Myocyte (in vitro differentiated cells): Measurements from ENCODE around the gene MTX1. TPM values are rescaled to one million over a fixed set of nuclear protein-coding genes. Genes with fewer than 3 reads are reported as not detected.
"Not testable (repeated sequence)": the region's sequence is repeated elsewhere in the genome, so short reads cannot be mapped to it uniquely, and the experiment has no call there.

Experiments
- DNase-seq: peaks from one replicate; pipeline ENCODE4 v3.0.0-alpha.2; 2012; ENCODE audit warnings: low read depth
- total RNA-seq: library from RNA; depleted of rRNA; stranded (reverse); fragments of >200 nt; gene quantifications from 2 replicates; pipeline ENCODE4 v1.2.3, GENCODE V29; 2014

The MTX1 gene
- total RNA-seq, 1 donor from 2014 or later = 15.1 TPM

DNA sequence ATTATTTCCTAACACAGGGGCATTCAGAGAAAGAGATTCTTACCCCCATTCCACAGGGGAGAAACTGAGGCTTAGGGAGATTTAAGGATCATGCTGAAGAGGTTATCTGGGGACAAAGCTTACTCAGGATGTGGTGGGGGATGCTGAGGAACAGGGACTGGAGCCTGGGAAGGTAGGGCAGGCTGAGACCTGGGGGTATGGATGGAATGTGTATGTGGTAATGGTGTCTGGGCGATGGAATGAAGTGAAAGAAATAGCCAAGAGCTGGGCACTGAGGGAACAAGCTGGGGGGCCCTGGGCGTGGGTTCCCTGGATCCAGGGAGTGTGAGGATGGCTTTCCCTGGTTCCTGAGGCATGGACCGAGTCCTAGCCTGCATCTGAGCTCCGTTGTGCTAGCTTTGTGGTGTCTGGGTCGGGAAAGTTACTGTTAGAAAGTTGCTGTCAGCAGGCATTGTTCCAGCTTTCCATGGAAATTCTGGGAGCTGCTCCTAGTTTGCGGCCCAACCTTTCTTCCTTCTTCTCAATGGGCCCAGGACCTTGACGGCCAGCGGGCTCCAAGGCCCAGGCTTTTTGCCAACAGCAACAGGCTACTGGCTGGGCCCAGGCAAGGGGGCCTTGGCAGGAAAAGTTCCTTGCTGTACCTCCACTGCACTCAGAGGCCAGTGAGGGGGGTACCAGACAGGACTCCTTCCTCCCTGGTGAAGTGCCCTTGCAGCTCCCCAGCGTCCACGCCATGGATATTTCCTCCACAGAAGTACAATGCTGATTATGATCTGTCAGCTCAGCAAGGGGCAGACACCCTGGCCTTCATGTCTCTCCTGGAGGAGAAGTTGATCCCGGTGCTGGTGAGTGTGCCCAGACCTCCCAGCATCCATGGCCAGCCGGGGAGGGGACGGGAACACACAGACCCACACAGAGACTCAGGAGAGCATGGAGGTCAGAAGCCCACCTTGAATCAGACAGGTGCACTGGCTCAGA, 23.8 kb downstream of the MTX1 start:
- DNase-seq = not testable (repeated sequence)

DNA sequence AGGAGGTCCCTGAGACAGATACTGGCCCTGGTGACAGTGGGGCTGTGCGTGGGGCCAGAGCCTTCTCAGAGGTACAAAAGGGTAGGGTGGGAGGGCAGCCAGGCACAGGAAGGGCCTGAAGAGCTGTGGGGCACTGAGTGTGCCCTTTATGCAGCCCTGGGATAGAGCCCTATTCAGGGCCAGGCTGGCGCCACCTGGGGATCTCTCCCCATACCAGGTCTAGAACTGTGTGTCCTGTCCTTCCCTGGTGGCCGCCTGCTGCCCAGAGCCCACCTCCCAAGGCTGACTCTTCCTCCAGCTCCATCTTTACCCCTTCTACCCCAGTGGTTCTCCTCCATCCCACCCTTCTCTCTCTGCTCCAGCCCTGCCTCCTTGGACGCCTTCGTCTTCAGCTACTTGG, 25.0 kb downstream of the MTX1 start:
- not testable (repeated sequence) for DNase-seq

DNA sequence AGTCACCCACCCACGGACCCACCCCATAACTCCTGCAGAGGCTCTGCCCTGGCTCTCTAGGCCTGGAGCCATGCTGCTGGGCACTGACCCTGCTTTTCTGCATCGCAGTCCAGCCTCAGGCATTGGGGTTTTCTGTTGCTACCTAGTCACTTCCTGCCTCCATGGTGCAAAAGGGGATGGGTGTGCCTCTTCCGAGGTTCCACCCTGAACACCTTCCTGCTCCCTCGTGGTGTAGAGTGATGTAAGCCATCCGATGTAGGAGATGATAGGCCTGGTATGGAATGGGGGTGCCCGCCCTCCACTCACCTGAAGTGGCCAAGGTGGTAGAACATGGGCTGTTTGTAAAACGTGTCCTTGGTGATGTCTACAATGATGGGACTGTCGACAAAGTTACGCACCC, 26.9 kb downstream of the MTX1 start:
- not testable (repeated sequence) for DNase-seq

DNA sequence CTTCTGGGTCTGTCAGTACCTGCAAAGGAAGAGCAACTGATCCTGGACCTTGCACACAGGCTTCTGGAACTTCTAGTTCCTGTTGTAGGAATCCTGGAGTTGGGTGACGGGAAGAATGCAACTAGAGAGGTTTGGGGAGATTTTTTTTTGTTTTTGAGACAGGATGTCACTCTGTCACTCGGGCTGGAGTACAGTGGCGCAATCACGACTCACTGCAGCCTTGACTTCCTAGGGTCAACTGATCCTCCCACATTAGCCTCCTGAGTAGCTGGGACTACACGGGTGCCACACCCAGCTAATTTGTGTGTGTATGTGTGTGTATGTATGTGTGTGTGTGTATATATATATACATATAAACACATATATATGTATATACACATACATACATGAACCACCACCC, 28.0 kb downstream of the MTX1 start:
- DNase-seq = no peak

DNA sequence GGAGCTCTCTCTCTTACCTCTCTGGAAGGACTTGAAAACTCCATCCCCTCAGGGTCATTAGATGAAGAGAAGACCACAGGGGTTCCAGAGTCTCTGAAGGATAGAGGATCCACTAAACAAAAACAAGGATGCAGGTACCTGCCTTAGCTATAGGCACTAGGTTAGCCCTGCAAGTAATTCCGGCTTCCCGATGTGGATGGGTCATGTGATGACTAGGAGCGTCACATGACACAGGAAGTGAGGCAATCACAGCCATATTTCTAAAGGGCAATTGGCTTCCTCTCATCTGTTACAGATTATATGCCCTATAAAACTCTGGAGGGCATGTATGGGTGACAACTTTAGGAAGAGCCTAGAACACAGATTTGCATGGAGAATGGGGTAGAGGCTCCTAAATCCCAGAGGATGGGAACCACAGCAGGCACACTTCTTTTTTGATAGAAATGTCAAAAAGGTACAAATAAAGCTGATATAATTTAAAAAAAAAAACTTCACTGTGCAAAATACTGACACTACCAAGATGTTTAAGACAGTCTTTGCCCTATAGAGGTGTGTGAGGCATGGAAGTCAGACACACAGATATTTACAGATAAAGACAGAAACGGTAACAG, 32.7 kb downstream of the MTX1 start:
- peak; percentile 81 for DNase-seq

DNA sequence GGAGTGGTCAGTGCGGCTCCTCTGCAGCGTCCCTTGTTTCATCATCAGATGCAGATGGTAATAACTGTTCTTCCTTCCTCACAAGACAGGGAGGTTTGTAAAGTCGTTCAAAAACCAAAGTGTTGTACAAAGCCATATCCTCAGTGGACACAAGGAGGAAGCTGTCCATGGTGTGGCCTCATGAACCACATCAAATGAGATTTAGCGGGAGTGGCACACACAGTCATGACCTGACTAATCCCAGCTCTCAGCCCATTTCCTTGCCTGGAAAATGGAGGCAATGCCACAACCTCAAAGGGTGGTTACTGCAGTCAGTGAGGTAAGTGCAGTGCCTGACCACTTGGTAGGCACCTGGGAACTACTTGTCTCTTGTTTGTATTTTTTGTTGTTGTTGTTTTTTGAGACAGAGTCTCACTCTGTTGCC, 33.4 kb downstream of the MTX1 start:
- no peak for DNase-seq

DNA sequence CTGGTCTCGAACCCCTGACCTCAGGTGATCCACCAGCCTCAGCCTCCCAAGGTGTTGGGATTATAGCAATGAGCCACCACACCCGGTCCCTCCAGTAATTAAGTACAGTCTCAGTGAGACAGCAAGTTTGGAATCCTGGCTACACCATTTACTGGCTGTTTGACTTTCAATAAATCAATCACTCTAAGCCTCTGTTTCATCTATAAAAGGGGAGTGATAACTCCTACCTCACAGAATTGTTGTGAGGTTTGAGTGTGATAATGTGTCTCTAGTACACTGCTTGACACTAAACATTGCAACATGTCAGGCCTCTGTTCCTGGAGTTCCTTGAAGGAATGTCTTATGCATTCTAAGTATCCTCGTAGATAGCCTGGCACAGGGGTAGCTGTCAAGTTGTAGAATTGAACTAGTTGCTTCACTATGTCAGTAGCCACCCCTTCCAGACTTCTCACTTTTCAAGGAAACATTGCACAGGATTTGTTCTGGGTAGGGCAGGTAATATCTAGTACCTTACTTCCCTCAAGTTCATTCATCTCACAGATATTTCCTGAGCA, 34.4 kb downstream of the MTX1 start:
- DNase-seq = no peak

DNA sequence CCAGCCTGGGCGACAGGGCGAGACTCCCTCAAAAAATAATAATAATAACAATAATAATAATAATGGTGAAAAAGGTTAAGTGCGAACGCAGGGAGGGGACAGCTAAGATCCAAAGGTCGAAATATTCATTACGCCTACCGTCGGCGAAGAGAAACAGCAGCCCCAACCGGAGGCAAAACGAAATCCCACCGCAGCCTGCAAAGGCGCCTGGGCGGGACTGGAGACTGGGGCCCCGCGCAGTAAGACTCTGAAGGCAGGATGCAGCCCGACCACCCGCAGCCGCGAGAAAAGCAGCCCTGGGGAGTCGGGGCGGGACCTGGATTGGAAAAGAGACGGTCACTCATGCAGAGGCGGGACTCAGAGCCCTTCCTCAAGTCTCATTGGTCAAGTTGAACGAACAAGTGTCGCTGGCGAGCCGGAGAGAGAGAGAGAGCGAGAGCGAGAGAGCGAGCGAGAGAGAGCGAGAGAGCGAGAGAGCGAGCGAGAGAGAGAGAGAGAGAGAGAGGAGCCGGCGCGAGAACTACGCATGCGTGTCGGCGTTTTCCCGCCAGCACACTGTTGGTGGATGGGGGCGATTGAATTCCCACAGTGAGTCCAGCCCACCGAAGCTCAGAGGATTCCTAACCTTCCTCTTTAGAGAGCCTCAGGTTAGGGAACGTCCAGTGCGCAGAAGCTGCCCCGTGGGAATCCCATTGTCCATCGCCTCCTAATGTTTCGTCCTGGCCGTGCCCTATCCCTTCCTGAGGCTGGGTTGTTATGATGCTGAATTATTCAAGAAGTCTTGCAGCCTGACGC, 36.1 kb downstream of the MTX1 start:
- peak; percentile 100 for DNase-seq

DNA sequence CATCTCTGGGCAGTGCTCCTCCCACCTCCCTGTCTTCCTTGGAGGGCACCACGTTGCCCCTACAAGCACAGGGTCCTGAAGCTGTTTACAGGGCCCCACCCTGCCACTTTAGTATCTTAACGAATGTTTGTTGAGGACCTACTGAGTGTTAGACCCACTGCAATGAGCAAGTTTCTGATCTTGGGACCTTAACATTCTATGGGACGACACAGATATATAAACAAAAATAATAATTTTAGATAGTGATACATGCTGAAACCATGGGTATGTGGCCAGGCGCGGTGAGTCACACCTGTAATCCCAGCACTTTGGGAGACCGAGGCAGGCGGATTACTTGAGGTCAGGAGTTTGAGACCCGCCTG, 36.6 kb downstream of the MTX1 start:
- no peak for DNase-seq

DNA sequence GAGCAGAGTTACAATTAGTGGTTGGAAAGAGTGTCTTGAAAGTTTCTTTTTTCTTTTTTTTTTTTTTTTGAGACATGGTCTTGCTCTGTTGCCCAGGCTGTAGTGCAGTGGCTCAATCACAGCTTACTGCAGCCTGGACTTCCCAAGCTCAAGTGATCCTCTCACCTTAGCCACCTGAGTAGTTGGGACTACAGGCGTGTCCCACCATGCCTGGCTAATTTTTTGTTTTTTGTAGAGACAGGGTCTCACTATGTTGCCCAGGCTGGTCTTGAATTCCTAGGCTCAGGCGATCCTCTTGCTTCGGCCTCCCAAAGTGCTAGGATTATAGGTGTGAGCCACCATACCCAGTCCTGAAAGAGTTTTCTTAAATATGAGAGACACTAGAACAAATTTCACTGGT, 38.3 kb downstream of the MTX1 start:
- not testable (repeated sequence) for DNase-seq

DNA sequence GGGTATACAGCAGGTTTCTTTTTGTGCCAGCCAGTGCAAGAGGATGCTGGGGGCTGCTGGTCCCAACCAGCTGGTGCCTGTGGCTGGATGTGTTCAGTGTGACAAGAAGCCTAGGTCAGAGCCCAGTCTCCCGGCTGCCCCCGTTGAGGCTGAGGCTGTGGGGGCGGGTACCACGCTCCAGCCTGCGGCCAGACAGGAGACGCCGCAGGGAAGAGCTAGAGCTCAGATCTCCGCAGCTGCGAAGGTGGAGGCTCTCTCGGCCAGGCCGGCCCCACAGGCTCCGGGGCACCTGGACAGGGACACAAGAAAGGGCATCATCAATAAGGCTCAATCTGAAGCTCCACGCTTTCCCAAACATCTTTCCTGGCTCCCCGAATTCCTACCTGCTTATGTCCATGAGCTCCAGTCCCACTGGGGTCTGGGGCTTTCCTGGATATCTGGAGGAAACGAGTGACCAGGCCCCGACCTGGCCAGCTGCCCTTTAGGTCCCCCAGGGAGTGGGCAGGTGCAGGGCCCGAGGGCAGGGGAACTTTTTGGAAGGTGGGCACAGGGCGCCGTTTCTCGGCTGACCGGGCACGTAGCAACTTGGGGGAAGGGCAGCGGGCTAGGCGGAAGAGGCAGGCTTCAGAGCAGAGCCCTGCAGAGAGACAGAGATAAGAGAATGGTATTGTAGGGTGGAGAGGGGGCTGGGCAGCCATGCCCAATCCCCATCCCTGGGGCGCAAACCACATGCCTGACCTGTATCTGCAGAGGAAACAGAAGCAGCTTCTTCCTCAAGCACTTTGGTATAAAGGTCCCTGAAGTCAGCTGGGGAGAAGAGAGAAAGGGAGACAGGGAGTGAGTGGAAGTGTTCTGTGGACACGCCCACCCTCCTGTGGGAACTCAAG, 39.4 kb downstream of the MTX1 start:
- DNase-seq = no peak

DNA sequence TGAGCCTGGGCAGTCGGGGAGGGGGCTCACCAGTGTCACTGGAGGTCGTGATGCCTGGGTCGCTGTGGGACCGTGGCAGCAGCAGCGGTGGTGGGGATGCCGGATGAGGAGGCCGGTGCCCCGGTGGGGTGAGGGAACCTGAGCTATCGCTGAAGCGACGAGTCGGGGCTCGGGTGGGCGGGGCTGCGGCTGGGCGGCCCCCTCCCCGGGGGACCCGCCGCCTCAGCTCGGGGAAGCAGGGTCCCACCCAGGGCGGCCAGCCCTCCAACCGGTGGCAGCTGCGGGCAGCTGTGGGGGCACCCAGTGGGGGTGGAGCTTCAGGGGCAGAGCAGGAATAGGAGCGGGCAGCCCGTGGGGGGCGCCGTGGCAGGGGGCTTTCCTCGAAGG, 41.7 kb downstream of the MTX1 start:
- DNase-seq = no peak

DNA sequence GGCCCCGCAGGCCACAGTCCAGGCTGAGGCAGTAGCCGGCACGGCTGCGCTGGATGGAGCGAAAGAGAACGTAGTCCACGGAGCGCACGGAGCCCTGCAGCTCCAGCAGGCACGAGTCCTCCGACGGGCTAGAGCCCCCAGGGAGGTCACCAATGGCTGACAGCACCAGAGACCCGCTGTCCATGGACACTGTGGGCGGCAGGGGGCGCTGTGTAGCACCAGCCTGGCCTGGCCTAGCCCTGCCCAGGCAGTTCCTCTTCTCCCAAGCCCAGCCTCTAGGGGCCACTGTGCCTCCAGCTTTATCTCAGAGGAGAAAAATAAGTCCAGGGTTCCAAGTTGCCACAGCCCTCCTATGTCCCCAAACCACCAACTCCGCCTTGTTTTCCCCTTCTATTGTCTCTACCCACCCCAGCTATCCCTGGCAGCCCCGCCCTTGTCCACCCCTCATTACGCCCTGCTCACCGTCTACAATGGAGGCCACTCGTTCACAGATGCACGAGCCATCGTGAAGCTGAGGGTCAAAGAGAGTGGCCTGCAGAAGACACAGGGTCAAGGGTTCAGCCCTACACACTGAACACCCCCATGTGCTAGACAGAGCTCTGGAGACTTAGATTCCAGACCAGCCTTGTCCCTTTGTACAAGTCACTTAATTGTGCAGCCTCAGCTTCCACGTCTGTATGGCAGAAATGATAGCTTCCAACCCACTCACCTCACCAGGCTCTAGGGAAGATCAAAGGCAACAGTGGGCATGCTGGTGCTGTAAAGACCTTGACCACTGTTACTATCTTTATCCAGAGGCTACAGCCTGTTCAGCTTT, 42.3 kb downstream of the MTX1 start:
- peak; percentile 93 for DNase-seq

DNA sequence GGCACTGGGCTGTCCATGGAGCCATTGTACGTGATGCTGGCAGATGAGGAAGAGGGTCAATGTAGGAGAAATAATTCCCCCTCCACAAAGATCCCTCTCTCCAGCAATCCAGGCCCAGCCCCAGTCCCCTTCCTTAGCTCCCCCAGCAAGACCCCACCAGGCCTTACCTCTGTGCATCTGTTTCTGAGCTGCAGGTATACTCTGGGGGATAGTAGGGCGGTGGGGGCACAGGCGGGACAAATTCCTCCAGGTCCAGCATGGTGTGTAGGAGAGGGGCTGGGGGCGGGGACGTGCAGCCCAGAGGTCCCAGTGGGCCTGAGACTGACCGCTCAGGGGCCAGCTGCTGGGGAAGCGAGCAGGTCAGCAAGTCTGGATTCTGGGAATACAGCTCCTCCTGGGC, 43.1 kb downstream of the MTX1 start:
- no peak for DNase-seq

DNA sequence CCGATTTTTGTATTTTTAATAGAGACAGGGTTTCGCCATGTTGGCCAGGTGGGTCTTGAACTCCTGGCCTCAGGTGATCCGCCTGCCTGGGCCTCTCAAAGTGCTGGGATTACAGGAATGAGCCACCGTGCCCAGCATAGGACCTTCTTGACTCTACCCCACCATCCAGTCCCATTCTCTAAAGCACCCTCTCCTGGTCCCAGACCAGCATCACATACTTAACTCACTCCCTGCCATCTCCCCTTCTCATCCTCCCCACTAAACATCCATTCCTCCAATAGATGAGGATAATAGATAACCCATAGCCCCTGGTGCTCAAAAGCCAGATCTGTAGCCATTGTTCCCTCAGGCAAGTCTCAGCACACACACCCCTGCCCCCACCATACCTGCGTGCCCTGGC, 44.7 kb downstream of the MTX1 start:
- no peak for DNase-seq

DNA sequence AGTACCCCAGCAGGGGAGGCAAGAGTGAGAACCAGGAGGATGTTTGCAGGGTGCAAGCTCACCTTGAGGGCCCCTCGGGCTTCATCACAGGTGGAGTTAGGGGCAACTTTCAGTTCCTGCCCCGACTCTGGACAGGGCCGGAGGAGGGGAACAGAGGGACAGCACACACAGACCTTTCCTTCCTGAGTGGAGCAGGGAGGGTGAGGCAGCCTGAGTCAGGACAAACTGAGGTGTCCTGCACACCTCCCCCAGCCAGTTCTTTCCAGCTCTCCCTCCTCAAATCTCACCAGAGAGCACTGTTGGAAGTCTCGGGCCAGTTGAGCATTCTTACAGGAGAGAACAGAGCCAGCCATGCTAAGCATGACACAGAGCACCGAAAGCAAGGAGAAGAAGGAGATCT, 45.3 kb downstream of the MTX1 start:
- DNase-seq = no peak

DNA sequence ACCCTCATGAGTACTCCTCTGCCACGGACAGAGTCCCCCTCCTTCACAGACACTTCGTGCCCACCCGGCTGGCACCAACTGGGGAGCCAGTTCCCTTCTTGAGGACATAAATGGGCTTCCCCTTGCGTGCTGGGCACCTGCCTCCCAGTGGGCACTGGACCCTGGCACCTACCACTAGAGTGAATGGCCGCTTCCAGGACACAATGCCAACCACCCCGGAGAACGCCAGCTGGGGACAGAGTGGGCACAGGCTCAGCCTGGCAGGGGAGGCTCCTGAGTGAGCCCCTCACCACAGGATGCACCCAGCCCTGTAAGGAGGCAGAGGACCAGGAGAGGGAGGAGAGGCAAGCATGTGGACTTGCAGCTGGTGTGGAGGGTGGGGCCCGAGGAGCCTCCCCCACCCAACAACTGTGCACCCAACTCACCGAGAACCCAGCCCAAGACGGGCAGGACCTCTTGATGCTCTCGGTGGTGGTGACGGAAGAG, 45.8 kb downstream of the MTX1 start:
- DNase-seq = peak; percentile 58

DNA sequence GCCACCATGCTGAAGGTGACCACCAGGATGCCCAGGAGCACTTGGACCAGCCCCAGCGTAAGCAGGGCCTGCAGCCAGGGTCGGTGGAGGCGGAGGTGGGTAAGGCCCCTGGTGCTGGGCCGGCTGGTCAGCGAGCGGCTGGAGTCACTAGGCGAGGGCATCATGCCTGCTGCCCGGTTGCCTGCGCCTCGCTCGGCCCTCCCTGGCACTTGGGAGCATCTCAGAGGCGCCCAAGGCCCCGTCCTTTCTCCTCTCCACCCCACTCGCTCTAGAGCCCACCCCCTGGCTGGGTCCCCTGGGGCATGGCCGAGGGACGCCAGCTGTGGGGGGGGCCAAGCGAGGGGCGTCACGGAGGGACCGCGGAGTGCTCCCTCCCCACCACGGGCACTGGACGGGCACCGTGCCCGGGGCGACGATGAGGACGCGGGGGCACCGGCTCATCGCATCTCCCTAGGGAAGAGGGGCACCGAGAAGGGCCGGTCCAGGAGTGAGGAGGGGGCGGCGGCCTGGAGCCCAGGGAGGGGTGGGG, 46.3 kb downstream of the MTX1 start:
- DNase-seq = peak; percentile 45
